ENCODE results near the gene TARBP2. TPM values are rescaled to one million over a fixed set of nuclear protein-coding genes. Genes with fewer than 3 reads are reported as not detected.

Gene TARBP2
- polyA plus RNA-seq, 1 of the 3 experiments (the other 2 are of a cell fraction): 57.8 TPM

DNA sequence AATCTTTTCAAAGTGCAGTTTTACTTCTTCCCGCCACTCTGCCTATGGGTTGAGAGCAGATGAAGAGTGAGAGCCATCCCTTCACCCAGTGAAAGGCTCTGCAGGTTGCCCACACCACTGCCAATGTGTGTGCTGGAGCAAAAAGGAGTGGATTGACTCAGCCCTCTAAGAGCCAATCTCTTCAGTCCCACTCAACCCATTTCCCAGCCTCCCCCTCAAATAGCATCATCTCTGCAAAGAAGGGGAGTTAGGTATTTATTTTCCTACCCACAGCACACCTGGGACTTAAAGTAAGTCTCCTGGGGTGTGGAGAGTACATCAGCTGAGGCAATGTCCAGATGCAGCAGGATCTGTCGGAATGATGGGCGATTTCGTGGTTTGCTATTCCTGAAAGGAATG lies 17.1 kb upstream of the TARBP2 start:
- H4K20me1 ChIP-seq (ENCODE audit: insufficient read depth): peaks cover 45% of the 10 kb centered on the region
- CTCF ChIA-PET: interaction anchor here (1.1 to 3.2 kb wide), 3 partner anchors 8 to 162 kb away, joined by 3 to 25 read pairs (median 14); partner anchors contain the start of gene AAAS
- TF ChIP-seq, protein P1, sequence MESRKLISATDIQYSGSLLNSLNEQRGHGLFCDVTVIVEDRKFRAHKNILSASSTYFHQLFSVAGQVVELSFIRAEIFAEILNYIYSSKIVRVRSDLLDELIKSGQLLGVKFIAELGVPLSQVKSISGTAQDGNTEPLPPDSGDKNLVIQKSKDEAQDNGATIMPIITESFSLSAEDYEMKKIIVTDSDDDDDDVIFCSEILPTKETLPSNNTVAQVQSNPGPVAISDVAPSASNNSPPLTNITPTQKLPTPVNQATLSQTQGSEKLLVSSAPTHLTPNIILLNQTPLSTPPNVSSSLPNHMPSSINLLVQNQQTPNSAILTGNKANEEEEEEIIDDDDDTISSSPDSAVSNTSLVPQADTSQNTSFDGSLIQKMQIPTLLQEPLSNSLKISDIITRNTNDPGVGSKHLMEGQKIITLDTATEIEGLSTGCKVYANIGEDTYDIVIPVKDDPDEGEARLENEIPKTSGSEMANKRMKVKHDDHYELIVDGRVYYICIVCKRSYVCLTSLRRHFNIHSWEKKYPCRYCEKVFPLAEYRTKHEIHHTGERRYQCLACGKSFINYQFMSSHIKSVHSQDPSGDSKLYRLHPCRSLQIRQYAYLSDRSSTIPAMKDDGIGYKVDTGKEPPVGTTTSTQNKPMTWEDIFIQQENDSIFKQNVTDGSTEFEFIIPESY (IDR thresholded peaks at IDR 0.05; ENCODE audit: borderline replicate concordance, low read depth): no peak
- TF ChIP-seq RXRA (IDR thresholded peaks at IDR 0.05; ENCODE audit: borderline replicate concordance, low read depth) (no peak), REST (IDR thresholded peaks at IDR 0.05; ENCODE audit: low read depth, low read length) (no peak), FOXJ3 (CRISPR knock-in tag; IDR thresholded peaks at IDR 0.05) (no peak), SMC3 (IDR thresholded peaks at IDR 0.05; ENCODE audit: low read depth, low read length) (no peak), EZH2phosphoT487 (IDR thresholded peaks at IDR 0.05; ENCODE audit: borderline replicate concordance, low read depth) (no peak), NFIC (IDR thresholded peaks at IDR 0.05; ENCODE audit: borderline replicate concordance) (no peak)
- TF ChIP-seq, protein P2, sequence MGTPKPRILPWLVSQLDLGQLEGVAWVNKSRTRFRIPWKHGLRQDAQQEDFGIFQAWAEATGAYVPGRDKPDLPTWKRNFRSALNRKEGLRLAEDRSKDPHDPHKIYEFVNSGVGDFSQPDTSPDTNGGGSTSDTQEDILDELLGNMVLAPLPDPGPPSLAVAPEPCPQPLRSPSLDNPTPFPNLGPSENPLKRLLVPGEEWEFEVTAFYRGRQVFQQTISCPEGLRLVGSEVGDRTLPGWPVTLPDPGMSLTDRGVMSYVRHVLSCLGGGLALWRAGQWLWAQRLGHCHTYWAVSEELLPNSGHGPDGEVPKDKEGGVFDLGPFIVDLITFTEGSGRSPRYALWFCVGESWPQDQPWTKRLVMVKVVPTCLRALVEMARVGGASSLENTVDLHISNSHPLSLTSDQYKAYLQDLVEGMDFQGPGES (IDR thresholded peaks at IDR 0.05; ENCODE audit: low read depth, low read length): no peak

More for the DNA sequence above, 17.1 kb upstream of the TARBP2 start:
- POLR2A ChIA-PET: interaction anchor here (4.4 kb wide), 1 partner anchor 8 kb away, joined by 28 read pairs; no protein-coding TSS in a partner anchor
- peaks cover 59% of the 10 kb centered on the region for H3F3A ChIP-seq (replicated peaks; ENCODE audit: insufficient read depth)
- H3K36me3 ChIP-seq (replicated peaks in 1 of 2; ENCODE audit: control insufficient read depth in 1 of 2, insufficient read depth in 2 of 2, low read length in 1 of 2): peaks cover 66 to 67% of the 10 kb centered on the region in 2 experiments
- DNase-seq: no peak
- no peaks in the 10 kb centered on the region for H3K27me3 ChIP-seq (ENCODE audit: insufficient read depth)
- no peak overlapping the region for H2AFZ ChIP-seq (ENCODE audit: low read depth)
- H3K79me2 ChIP-seq (ENCODE audit: insufficient read depth): peaks cover 26% of the 10 kb centered on the region; the same call in 1 of the 2 replicates
- no peak overlapping the region for H3K4me3 ChIP-seq (ENCODE audit: low read depth in 2 of 2, low read length in 1 of 2)
- no peak overlapping the region for H3K4me2 ChIP-seq
- no peak overlapping the region for H3K27ac ChIP-seq (ENCODE audit: low read depth in 2 of 2, low read length in 1 of 2)
- H3K4me1 ChIP-seq (ENCODE audit: control insufficient read depth in 1 of 2, insufficient read depth in 2 of 2, low read depth in 1 of 2, low read length in 1 of 2): peaks cover 0 to 5% of the 10 kb centered on the region in 2 experiments; a peak in 2 of 4 replicates
- 96% methylated on average over 4 of the region's 4 CpGs for WGBS (ENCODE audit: low lambda C conversion rate)
- H3K9me2 ChIP-seq: no peaks in the 10 kb centered on the region
- H3K9me3 ChIP-seq: no peaks in the 10 kb centered on the region
- no peak overlapping the region for H3K9ac ChIP-seq

Measured in SK-N-SH (cell line).